ENCODE measurements around the gene ZNF816.
"Not testable (repeated sequence)": the region's sequence is repeated elsewhere in the genome, so short reads cannot be mapped to it uniquely, and the experiment has no call there.

The ZNF816 gene

GRCh38 chr19:52959613-52960295, 2.9 kb downstream of the ZNF816 start:
- no peak for FAIRE-seq

GRCh38 chr19:52957591-52957990, 5.1 kb downstream of the ZNF816 start:
- no peak for FAIRE-seq

- no peak for FAIRE-seq
Observed at GRCh38 chr19:52956917-52957316, 5.8 kb downstream of the ZNF816 start.

GRCh38 chr19:52949422-52949821, 13.3 kb downstream of the ZNF816 start:
- no peak for FAIRE-seq

- FAIRE-seq = no peak
Observed at GRCh38 chr19:52948025-52948770, 14.5 kb downstream of the ZNF816 start.

GRCh38 chr19:52946322-52947310, 16.1 kb downstream of the ZNF816 start:
- no peak for FAIRE-seq

- FAIRE-seq = no peak
Observed at GRCh38 chr19:52945652-52946321, 16.9 kb downstream of the ZNF816 start.

- FAIRE-seq = not testable (repeated sequence)
Observed at GRCh38 chr19:52944703-52945493, 17.8 kb downstream of the ZNF816 start.

- no peak for FAIRE-seq
Observed at GRCh38 chr19:52943884-52944643, 18.6 kb downstream of the ZNF816 start.

- FAIRE-seq = no peak
Observed at GRCh38 chr19:52943134-52943883, 19.4 kb downstream of the ZNF816 start.

GRCh38 chr19:52942386-52943133, 20.1 kb downstream of the ZNF816 start:
- no peak for FAIRE-seq

GRCh38 chr19:52941941-52942385, 20.7 kb downstream of the ZNF816 start:
- FAIRE-seq = no peak

- not testable (repeated sequence) for FAIRE-seq
Observed at GRCh38 chr19:52941523-52941922, 21.2 kb downstream of the ZNF816 start.

GRCh38 chr19:52940905-52941304, 21.8 kb downstream of the ZNF816 start:
- not testable (repeated sequence) for FAIRE-seq

GRCh38 chr19:52938761-52939160, 23.9 kb downstream of the ZNF816 start:
- no peak for FAIRE-seq

GRCh38 chr19:52936954-52937325, 25.7 kb downstream of the ZNF816 start:
- no peak for FAIRE-seq

GRCh38 chr19:52936151-52936953, 26.3 kb downstream of the ZNF816 start:
- FAIRE-seq = no peak

GRCh38 chr19:52935434-52935833, 27.2 kb downstream of the ZNF816 start:
- no peak for FAIRE-seq

Measured in A204.1 (cell line).